Stimulated activated naive CD8-positive, alpha-beta T cell treated with anti-CD3 and anti-CD28 coated beads, Interleukin-15, Interleukin-2, amounts not matched to agents 100 ng/mL and 50 ng/mL, for 24 hours (primary cell): Measurements from ENCODE around the gene DIPK1B.

Experiments used
- H3K27ac Mint-ChIP-seq: one replicate; pipeline ENCODE4 v1.8.0; 2021; ENCODE audit warnings: mild to moderate bottlenecking, mixed read lengths
- H3K27me3 Mint-ChIP-seq: one replicate; pipeline ENCODE4 v1.8.0; 2021; ENCODE audit warnings: mixed read lengths
- H3K36me3 Mint-ChIP-seq: one replicate; pipeline ENCODE4 v1.8.0; 2021; ENCODE audit warnings: low read depth, mixed read lengths
- H3K4me1 Mint-ChIP-seq: one replicate; pipeline ENCODE4 v1.8.0; 2021; ENCODE audit warnings: low read depth, mixed read lengths
- H3K4me3 Mint-ChIP-seq: one replicate; pipeline ENCODE4 v1.8.0; 2021; ENCODE audit warnings: mild to moderate bottlenecking, mixed read lengths
- H3K9me3 Mint-ChIP-seq: one replicate; pipeline ENCODE4 v1.8.0; 2021; ENCODE audit warnings: mixed read lengths

DIPK1B gene

GRCh38 chr9:136773386-136774044, 61.1 kb downstream of the DIPK1B start:
- peaks cover 8% of the 10 kb centered on the region for H3K27me3 Mint-ChIP-seq
- no peak overlapping the region for H3K4me3 Mint-ChIP-seq
- H3K4me1 Mint-ChIP-seq = no peaks in the 10 kb centered on the region
- peaks cover 9% of the 10 kb centered on the region for H3K9me3 Mint-ChIP-seq
- H3K27ac Mint-ChIP-seq = no peak overlapping the region
- no peaks in the 10 kb centered on the region for H3K36me3 Mint-ChIP-seq
